ENCODE data around the gene LCN6.
"Not testable (repeated sequence)": the region's sequence is repeated elsewhere in the genome, so short reads cannot be mapped to it uniquely, and the experiment has no call there.

LCN6 gene

GRCh38 chr9:136722093-136722968 lies 26.0 kb downstream of the LCN6 start:
- no peak for DNase-seq

- DNase-seq, result peak; percentile 30
Measured at GRCh38 chr9:136721339-136722092, 26.8 kb downstream of the LCN6 start.

GRCh38 chr9:136720898-136721338 lies 27.4 kb downstream of the LCN6 start:
- no peak for DNase-seq

DNA sequence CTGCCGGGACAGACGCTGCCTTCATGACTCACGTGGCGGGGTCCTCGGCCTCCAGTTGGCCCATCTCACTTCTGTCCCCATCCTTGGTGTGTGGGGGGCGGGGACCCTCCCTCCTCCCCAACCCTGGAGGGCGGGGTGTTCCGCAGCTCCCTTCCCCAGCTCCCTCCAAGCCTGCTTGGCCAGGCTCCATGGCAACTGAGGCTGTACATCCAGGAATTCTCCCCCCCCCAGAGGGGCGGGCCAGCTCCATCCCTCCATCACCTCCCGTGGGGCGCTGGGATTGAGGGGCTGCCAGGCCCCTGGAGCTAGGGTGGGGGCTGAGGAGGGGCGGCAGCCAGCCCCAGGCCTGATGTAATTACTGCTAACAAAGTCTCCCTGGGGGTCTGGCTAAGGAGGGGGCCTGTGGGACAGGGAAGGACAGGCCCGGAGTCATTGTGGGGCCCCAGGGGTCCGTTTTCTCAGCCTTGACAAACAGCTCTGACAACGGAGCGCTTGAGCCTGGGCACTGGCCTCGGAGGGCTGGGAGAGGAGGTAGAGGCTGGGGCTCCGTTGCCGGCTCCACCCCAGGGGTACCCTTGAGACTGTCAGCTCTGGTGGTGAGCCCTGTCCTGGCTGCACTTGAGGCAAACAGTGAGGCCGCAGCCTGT lies 28.0 kb downstream of the LCN6 start:
- peak; percentile 49 for DNase-seq

DNA sequence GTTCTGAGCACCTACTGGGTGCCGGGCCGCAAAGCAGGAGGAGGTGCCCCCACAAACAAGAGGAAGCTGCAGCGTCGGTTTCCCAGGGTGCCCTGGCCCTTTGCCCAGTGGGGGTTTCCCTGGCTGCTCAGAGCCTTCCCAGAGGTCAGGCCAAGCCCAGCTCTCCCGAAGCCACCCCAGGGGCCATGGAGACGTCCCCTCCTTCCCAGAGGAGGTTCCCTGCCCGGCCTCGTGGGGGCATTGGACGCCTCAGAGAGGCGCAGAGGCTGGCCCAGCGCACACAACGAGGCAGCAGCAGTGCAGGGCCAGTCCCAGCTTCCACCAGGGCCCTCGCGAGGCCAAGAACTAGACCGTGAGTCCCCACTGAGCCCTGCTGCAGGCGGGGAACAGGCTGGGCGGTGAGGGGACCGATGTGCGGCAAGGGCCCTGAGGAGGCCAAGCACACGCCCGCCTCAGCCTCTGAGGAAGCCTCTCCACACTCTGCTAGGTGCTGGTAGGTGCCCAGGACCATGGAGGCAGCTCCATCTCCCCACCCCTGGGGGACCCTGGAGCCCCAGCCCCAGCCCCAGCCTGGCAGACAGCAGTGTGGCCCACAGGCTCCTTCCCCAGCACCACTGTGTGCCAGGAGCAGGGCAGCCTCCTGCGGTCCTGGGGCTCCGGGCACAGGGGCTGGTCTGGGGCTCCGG lies 29.0 kb downstream of the LCN6 start:
- no peak for DNase-seq

DNA sequence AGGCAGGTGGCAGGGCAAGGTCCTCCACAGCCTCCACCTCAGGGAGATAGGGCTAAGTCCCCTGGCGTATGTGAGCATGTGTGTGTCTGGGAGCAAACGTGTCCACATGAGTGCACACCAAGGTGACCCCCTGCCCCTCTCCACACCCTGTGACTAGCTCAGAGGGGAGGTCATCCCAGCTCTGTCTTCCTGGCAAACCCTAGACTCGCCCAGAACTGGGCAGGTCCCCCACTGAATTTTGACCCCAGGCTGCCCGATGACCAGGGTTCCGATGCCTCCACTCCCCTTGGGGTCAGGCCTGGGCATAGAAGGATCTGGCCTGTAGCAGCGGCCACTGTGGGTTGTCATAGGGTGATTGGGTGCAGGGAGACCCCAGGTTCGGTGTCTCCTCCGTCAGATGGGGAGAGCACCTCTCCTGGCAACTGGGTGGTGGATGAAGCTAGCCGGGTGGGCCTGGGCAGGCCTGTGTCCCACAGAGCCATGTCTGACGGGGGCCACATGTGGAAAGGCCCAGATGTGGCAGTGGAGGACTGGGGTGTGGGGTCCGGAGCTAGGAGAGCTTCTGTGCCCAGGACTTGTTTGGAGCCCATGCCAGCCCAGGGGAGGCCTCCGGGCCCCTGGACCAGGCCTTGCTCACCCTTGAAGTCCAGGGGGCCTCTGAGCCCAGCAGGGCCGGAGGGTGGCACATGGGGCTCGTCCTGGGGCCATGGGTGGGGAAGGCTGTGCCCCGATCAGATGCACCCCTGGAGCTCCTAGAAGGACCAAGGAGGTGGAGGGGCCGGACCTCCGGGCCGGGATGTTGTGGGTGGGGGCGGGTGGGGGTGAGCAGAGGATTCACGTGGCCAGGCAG lies 29.8 kb downstream of the LCN6 start:
- no peak for DNase-seq

GRCh38 chr9:136717399-136717798 lies 30.9 kb downstream of the LCN6 start:
- DNase-seq, result no peak

- DNase-seq, result no peak
Measured at GRCh38 chr9:136714893-136715274, 33.4 kb downstream of the LCN6 start.

DNA sequence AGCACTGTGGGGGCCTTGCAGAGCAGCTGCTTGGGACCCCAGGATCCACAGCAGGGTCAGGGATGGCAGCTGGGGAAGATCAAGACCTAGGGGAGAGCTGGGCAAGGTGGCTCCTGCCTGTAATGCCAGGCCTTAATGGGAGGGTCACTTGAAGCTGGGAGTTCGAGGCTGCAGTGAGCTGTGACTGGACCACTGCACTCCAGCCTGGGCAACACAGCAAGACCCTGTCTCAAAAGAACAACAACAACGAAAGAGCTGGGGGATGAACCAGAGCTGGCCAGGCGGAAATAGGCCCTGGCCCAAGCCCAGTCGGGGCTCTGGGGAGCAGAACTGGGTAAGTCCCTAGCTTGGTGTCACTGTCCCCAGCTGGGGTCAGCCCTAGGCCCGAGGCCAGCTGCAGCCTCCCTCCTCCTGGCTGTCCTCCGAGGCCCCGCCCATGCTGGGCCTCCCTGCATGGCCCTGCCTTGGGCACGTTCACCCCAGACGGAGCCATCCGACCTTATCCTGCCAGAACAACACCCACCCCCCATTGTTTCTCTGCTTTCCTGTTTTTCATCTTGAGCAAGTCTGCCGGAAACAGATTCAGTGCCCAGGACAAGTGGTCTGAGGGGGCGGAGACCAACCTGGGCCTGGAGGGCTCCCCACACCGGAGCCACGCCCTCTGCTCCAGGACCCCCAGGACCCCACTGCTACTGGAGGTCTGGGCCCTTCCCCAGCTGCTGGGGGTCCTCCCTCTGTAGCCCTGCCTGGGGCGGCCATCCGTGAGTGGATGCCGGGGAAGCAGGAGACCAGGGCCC lies 34.0 kb downstream of the LCN6 start:
- no peak for DNase-seq

GRCh38 chr9:136713550-136713949 lies 34.8 kb downstream of the LCN6 start:
- peak; percentile 63 for DNase-seq

DNA sequence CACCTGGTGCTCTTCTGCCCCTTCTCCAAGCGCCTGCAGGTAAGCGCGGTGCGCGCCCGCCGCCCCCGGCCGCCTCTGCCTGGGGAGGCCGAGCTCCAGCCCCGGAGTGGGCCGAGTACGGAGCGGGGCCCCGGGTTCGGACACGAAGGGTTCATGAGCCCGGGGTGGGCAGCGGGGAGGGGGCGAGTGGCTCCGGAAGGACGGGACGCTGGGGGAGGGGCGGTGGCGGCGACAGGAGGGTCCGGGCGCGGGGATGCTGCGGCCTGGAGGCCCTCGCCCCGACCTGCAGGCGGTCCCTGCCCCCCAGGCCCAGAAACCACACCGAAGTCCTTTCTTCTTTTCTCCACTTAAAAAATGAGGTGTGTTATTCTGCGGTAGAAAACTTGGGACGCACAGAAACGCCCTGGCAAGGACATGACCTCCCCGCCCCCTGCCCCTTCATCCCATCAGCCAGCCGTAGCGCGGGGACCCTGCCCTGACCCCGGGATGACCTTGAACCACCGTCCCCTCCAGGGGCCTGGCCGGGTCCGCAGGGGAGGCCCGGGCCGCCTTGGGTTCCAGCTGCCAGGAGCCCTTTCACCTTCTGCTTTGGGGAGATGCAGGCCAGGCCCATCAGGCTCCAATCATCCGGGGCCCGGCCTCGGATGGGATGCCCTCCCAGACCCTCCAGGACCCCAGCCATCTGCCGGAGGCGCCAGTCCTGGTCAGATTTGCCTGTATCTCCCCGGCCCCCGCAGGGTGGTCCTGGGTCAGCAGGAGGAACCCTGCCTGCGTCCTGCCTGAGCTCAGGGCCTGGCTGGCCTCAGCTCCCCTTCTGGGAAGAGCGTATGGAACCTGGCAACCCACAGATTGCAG lies 35.4 kb downstream of the LCN6 start:
- no peak for DNase-seq

DNA sequence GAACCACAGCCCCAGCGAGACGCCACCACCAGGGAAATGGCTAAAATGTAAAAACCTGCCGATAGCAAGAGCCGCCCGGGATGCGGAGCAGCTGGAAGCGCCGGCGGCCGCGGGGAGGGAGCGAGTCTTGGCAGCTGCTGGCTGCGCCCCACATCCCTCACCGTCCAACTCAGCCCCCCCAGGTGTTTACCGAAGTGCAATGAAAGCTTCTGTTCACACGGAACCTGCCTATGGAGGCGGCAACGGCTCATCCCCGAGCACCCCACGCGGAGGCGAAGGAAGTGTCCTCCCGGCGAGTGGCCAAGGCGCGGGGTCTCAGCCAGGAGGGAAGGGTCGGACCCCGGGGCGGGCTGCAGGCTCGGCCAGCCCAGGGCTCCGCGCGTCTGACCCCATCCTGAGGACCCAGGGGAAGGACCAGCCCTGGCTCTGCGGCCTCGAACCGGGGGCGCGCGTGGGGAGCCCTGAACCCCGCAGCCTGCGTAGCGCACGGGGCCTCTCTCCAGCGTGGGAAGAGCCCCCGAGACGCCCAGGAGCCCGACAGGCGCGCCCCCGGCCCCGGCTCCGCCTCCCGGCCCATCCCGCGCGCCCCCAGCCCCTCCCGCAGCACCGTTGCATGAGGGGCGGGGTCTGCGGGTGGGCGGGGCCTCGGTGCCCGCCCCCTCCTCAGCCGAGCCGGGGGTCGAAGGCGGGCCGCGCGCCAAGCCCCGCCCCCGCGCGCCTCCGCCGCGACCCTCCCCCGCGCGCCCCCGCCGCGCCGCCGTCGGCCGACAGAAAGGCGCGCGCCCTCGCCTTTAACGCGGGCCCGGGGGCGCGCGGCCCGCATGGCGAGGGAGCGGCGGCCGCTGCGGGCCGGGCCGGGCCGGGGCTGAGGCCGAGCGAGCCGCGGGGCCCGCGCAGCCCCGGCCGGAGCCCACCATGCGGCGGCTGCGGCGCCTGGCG lies 36.3 kb downstream of the LCN6 start, which contains the start of gene DIPK1B:
TSS of gene DIPK1B (plus strand) at position 822 of the 939 bp plus-strand sequence. CDS start at position 916, 94 bp downstream.
- peak; percentile 85 for DNase-seq

GRCh38 chr9:136711219-136711648 lies 37.1 kb downstream of the LCN6 start:
- DNase-seq, result not testable (repeated sequence)

DNA sequence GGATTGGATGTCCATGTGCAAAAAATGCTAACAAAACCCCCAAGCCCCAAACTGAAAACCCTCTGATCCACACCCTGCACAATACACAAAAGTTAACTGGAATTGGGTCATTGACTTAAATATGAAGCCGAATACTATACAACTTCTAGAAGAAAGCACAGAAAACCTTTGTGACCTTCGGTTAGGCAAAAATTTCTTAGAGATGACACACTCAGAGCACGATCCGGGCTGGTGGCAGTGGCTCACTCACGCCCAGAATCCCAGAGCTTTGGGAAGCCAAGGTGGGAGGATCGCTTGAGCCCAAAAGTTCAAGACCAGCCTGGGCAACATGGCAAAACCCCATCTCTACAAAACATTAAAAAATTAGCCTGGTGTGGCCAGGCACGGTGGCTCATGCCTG lies 37.8 kb downstream of the LCN6 start:
- no peak for DNase-seq

GRCh38 chr9:136709454-136710109 lies 38.7 kb downstream of the LCN6 start:
- DNase-seq, result no peak

DNA sequence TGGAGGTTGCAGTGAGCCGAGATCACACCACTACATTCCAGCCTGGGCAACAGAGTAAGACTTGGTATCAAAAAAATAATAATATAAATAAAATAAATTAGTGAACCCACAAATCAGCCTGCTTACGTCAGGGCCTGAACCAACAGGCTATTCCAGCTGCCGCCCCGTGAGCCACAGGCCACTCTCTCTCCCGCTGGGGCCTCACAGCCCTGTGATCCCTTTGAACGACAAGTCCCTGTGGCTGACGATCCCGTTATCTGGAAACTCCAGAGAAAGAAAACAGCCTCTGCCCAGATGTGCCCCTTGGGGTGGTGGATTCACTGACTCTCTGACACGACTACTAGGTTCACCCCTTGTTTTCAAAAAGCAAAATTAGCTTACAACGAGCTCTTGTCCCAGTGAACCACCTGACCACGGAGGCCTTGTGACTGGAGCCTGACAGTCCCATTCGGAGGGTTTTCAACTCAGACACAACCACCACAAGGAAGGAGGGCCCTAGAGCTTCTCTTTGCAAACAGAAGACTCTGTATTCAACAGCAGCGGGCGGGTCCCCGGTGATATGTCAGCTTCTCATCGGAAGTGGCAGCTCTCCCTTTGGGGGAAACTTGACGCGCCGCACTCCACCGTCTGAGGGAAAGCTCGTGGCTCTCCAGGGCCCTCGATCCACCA lies 40.3 kb downstream of the LCN6 start:
- no peak for DNase-seq

DNA sequence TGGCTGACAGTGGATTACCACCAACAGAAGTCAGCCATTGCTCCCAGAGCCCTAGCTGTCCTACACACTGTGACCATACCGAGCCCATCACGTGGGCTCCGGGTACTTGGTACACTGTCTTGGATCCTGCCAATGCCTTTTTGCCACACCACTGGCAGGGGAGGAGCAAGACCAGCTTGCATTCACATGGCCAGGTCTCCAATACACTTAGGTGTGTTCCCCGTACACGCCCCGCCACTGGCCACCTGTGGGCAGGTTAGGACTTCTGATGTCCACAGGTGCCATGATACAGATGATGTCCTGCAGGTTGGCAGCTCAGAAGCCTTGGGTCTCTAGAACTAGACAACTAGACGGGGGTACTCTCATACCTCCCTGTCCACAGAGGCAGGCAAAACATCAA lies 41.3 kb downstream of the LCN6 start:
- no peak for DNase-seq

DNA sequence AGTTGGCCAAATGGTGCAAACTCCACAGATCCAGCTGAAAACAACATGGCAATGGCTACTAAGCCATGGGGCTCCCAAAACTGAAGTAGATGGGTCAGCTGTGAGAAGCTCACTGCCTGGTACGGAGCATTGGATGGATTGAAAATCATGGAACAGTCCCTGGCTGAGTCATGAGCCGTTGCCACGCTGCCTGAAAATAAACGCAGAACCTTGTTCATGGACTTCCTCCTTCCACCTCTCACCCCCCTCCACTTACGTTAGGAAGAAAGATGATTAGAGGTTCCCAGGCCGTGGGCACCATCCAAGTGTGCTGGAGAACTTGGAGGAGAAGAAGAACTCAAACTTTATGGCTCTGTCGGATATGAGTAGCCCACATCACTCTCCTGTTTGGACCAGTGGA lies 42.8 kb downstream of the LCN6 start:
- no peak for DNase-seq

All from NCI-H345 (cell line).